ENCODE measurements around the gene USP9Y. TPM values are rescaled to one million over a fixed set of nuclear protein-coding genes. Genes with fewer than 3 reads are reported as not detected.

Gene USP9Y
- total RNA-seq, 1 experiment from 2014 or later, result not detected

DNA sequence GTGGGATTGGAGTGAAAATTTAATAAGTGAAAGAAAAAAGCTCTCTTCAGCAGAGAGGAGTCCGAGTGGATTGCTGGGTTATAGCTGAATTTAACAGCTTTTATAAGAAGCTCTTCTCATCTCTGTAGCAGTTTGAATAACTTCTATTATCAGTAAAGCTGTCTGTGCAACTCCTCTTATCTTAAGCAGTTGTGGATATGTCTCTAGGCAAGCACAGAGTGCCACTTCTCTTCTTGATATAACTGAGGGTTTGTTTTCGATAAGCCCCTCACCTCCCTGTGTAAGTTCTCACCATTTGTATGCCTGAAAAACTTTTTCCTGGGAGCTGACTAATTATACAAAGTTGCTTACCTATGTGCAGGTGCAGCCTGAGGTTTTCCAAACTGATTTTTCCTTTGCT, 43.1 kb downstream of the USP9Y start:
- TF ChIP-seq, protein P1, sequence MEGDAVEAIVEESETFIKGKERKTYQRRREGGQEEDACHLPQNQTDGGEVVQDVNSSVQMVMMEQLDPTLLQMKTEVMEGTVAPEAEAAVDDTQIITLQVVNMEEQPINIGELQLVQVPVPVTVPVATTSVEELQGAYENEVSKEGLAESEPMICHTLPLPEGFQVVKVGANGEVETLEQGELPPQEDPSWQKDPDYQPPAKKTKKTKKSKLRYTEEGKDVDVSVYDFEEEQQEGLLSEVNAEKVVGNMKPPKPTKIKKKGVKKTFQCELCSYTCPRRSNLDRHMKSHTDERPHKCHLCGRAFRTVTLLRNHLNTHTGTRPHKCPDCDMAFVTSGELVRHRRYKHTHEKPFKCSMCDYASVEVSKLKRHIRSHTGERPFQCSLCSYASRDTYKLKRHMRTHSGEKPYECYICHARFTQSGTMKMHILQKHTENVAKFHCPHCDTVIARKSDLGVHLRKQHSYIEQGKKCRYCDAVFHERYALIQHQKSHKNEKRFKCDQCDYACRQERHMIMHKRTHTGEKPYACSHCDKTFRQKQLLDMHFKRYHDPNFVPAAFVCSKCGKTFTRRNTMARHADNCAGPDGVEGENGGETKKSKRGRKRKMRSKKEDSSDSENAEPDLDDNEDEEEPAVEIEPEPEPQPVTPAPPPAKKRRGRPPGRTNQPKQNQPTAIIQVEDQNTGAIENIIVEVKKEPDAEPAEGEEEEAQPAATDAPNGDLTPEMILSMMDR (IDR thresholded peaks at IDR 0.05; ENCODE audit: unreplicated experiment), result no peak
- Mint-ChIP-seq H3K27me3 (ENCODE audit: insufficient read depth, unreplicated experiment) (no peaks in the 10 kb centered on the region), H3K9me3 (ENCODE audit: unreplicated experiment) (no peaks in the 10 kb centered on the region), H3K27ac (ENCODE audit: low read depth, unreplicated experiment) (no peak overlapping the region), H3K36me3 (ENCODE audit: insufficient read depth, unreplicated experiment) (no peaks in the 10 kb centered on the region), H3K4me3 (ENCODE audit: unreplicated experiment) (no peak overlapping the region), H3K4me1 (ENCODE audit: insufficient read depth, unreplicated experiment) (no peaks in the 10 kb centered on the region)
- no TSS peak for BruUV-seq (replicated peaks)
- ChIA-PET POLR2A (no interaction called here), CTCF (no interaction called here)
- intact Hi-C loops (cut with micrococcal nuclease), result no loop called here
- DNase-seq (ENCODE audit: unreplicated experiment), result no peak

DNA sequence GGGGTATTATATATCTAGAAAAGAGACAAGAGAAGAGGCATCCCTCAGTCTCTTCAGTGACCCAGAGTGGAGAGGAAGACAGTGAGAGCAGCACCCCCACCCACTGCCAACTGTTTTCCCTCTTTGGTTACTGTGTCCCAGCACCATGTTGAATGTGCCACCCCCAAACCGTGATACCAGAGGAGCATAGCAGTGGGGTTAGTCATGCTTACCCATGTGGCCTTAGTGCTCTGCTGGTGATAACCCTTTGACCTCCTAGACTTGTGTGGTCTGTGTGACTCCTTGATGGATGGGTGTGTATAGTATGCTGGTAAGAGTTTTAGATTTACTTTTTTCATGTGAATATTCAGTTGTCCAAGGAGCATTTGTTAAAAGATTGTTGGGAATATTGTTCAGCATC, 48.3 kb downstream of the USP9Y start:
- ChIA-PET POLR2A (no interaction called here), CTCF (no interaction called here)
- Mint-ChIP-seq H3K9me3 (ENCODE audit: unreplicated experiment) (no peaks in the 10 kb centered on the region), H3K27ac (ENCODE audit: low read depth, unreplicated experiment) (no peak overlapping the region), H3K4me3 (ENCODE audit: unreplicated experiment) (no peak overlapping the region), H3K36me3 (ENCODE audit: insufficient read depth, unreplicated experiment) (no peaks in the 10 kb centered on the region), H3K4me1 (ENCODE audit: insufficient read depth, unreplicated experiment) (no peaks in the 10 kb centered on the region), H3K27me3 (ENCODE audit: insufficient read depth, unreplicated experiment) (no peaks in the 10 kb centered on the region)
- intact Hi-C loops (cut with micrococcal nuclease), result no loop called here
- BruUV-seq (replicated peaks), result no TSS peak
- TF ChIP-seq, protein P1 (IDR thresholded peaks at IDR 0.05; ENCODE audit: unreplicated experiment), result no peak
- DNase-seq (ENCODE audit: unreplicated experiment), result no peak

DNA sequence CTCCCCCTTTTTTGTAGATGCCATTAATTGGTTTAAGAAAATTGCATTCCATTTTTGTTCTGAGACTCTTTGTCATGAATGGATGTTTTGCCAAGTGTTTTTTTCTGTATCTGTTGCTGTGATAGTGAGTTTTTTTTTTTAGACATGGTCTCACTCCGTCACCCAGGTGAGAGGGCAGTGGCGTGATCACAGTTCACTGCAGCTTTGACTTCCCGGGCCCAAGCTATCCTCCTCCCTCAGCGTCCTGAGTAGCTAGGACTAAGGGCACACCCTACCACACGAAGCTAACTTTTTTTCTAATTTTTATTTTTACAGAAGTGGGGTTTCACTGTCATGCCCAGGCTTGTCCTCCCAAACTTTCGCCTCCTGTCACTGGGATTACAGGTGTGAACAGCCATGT, 51.8 kb downstream of the USP9Y start:
- no peaks in the 10 kb centered on the region for H3K9me3 Mint-ChIP-seq (ENCODE audit: unreplicated experiment)
- TF ChIP-seq, protein P1 (IDR thresholded peaks at IDR 0.05; ENCODE audit: unreplicated experiment), result no peak
- ChIA-PET POLR2A (no interaction called here), CTCF (no interaction called here)
- no peaks in the 10 kb centered on the region for H3K27me3 Mint-ChIP-seq (ENCODE audit: insufficient read depth, unreplicated experiment)
- no peaks in the 10 kb centered on the region for H3K36me3 Mint-ChIP-seq (ENCODE audit: insufficient read depth, unreplicated experiment)
- H3K4me3 Mint-ChIP-seq (ENCODE audit: unreplicated experiment), result no peak overlapping the region
- no peaks in the 10 kb centered on the region for H3K4me1 Mint-ChIP-seq (ENCODE audit: insufficient read depth, unreplicated experiment)
- BruUV-seq (replicated peaks), result no TSS peak
- no peak overlapping the region for H3K27ac Mint-ChIP-seq (ENCODE audit: low read depth, unreplicated experiment)
- intact Hi-C loops (cut with micrococcal nuclease), result no loop called here
- no peak for DNase-seq (ENCODE audit: unreplicated experiment)

DNA sequence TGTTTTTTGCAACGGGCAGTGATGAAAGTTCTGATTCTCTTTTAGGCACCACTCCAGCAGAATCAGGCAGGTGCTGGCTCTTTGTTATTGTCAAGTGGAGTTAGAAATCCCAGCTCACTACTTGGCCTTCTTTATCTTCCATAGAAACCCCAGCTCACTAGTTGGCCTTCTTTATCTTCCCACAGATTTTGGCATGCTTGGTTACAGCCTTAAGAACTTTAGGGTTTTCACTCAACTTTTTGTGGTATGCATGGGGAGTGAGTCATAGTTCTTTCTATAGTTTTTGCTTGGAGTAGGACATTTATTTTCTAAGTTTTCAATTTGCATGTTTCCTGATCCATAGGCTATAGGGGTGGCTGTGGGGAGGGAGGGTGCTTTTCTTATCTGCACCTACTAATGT, 55.0 kb downstream of the USP9Y start:
- Mint-ChIP-seq H3K4me3 (ENCODE audit: unreplicated experiment) (no peak overlapping the region), H3K36me3 (ENCODE audit: insufficient read depth, unreplicated experiment) (no peaks in the 10 kb centered on the region), H3K9me3 (ENCODE audit: unreplicated experiment) (no peaks in the 10 kb centered on the region), H3K27me3 (ENCODE audit: insufficient read depth, unreplicated experiment) (no peaks in the 10 kb centered on the region), H3K4me1 (ENCODE audit: insufficient read depth, unreplicated experiment) (no peaks in the 10 kb centered on the region), H3K27ac (ENCODE audit: low read depth, unreplicated experiment) (no peak overlapping the region)
- TF ChIP-seq, protein P1 (IDR thresholded peaks at IDR 0.05; ENCODE audit: unreplicated experiment), result no peak
- intact Hi-C loops (cut with micrococcal nuclease), result no loop called here
- POLR2A ChIA-PET, result no interaction called here
- DNase-seq (ENCODE audit: unreplicated experiment), result no peak
- BruUV-seq (replicated peaks), result no TSS peak
- CTCF ChIA-PET, result no interaction called here
